Esophagus (tissue), 2 donors: ENCODE results near the gene CTCFL. TPM values are rescaled to one million over a fixed set of nuclear protein-coding genes. Genes with fewer than 3 reads are reported as not detected.

Source experiments
- H3K27ac ChIP-seq, 2 donors: one replicate each; pipeline ENCODE4 v1.5.1; 2013; ENCODE audit warnings: low read depth in 2 of 2, mild to moderate bottlenecking in 2 of 2, inconsistent platforms in 1 of 2, low read length in 1 of 2, moderate library complexity in 1 of 2
- H3K27me3 ChIP-seq, 2 donors: one replicate each; pipeline ENCODE4 v1.6.1; 2013; ENCODE audit warnings: low read length in 2 of 2, control low read depth in 1 of 2, mild to moderate bottlenecking in 1 of 2; ENCODE audit not compliant: insufficient read depth in 2 of 2, control insufficient read depth in 1 of 2
- H3K36me3 ChIP-seq, 2 donors: one replicate each; pipeline ENCODE4 v1.6.1; 2013; ENCODE audit warnings: low read length in 1 of 2; ENCODE audit not compliant: control insufficient read depth in 2 of 2, insufficient read depth in 2 of 2
- H3K4me1 ChIP-seq, 2 donors: one replicate each; pipeline ENCODE4 v1.6.1; 2013; ENCODE audit warnings: low read length in 1 of 2; ENCODE audit not compliant: control insufficient read depth in 2 of 2, insufficient read depth in 2 of 2
- H3K4me3 ChIP-seq, 2 donors: one replicate each; pipeline ENCODE4 v1.5.1; 2013; ENCODE audit warnings: low read length in 2 of 2, mild to moderate bottlenecking in 2 of 2, low read depth in 1 of 2, moderate library complexity in 1 of 2
- H3K9me3 ChIP-seq, 2 donors: one replicate each; pipeline ENCODE4 v1.6.1; 2013; ENCODE audit warnings: mild to moderate bottlenecking in 2 of 2, low read depth in 1 of 2, low read length in 1 of 2, moderate library complexity in 1 of 2; ENCODE audit not compliant: control insufficient read depth in 2 of 2, insufficient read depth in 1 of 2
- WGBS, 2 donors: extraction: QIAGEN DNeasy Blood & Tissue Kit; methylation state at CpG; one replicate each; pipeline ENCODE4 v1.1.7; 2013; 5-methylcytosine and 5-hydroxymethylcytosine counted together
- polyA plus RNA-seq, 2 donors: library from polyadenylated mRNA; stranded (reverse); fragments of 200-250 nt; gene quantifications; one replicate each; pipeline ENCODE4 v1.2.3, GENCODE V29; 2013
- donor health status: healthy with polysubstance abuse.
- donor health status: Bipolar disorder and iron deficiency.

CTCFL gene
- polyA plus RNA-seq, 2 donors, result not detected

GRCh38 chr20:57451431-57451794 is 73.5 kb downstream of the CTCFL start:
- Histone ChIP-seq H3K4me3 (no peak overlapping the region), H3K36me3 (no peaks in the 10 kb centered on the region), H3K27me3 (no peaks in the 10 kb centered on the region), H3K4me1 (no peaks in the 10 kb centered on the region), H3K27ac (no peak overlapping the region), H3K9me3 (no peaks in the 10 kb centered on the region)
- WGBS, 2 donors, result 82 to 85% methylated on average over 7 of the region's 7 CpGs

- Histone ChIP-seq H3K36me3 (no peaks in the 10 kb centered on the region), H3K4me3 (no peak overlapping the region), H3K4me1 (no peaks in the 10 kb centered on the region), H3K27me3 (no peaks in the 10 kb centered on the region), H3K27ac (no peak overlapping the region), H3K9me3 (no peaks in the 10 kb centered on the region)
- WGBS, 2 donors, result 63 to 67% methylated on average over 13 of the region's 13 CpGs
Measured at GRCh38 chr20:57450931-57451330, 74.0 kb downstream of the CTCFL start.

GRCh38 chr20:57450419-57450818 is 74.5 kb downstream of the CTCFL start:
- Histone ChIP-seq H3K27me3 (no peaks in the 10 kb centered on the region), H3K4me3 (no peak overlapping the region), H3K27ac (no peak overlapping the region), H3K36me3 (no peaks in the 10 kb centered on the region), H3K9me3 (no peaks in the 10 kb centered on the region), H3K4me1 (no peaks in the 10 kb centered on the region)
- 36 to 44% methylated on average over 12 of the region's 12 CpGs for WGBS, 2 donors

- 76 to 78% methylated on average over 14 of the region's 14 CpGs for WGBS, 2 donors
Measured at GRCh38 chr20:57449398-57450354, 75.3 kb downstream of the CTCFL start.

GRCh38 chr20:57448764-57449354 is 76.1 kb downstream of the CTCFL start:
- WGBS, 2 donors, result 87 to 94% methylated on average over 9 of the region's 9 CpGs
- H3K27ac ChIP-seq, result no peak overlapping the region

More at GRCh38 chr20:57449398-57450354, 75.3 kb downstream of the CTCFL start:
- Histone ChIP-seq H3K36me3 (no peaks in the 10 kb centered on the region), H3K27me3 (no peaks in the 10 kb centered on the region), H3K27ac (no peak overlapping the region), H3K4me3 (no peak overlapping the region), H3K4me1 (no peaks in the 10 kb centered on the region), H3K9me3 (no peaks in the 10 kb centered on the region)

More at GRCh38 chr20:57448764-57449354, 76.1 kb downstream of the CTCFL start:
- Histone ChIP-seq H3K36me3 (no peaks in the 10 kb centered on the region), H3K4me1 (no peaks in the 10 kb centered on the region), H3K27me3 (no peaks in the 10 kb centered on the region), H3K4me3 (no peak overlapping the region), H3K9me3 (no peaks in the 10 kb centered on the region)

Other genes with a start within 250 kb of the CTCFL start
- not detected for gene SPO11, start 195.3 kb downstream of the CTCFL start, polyA plus RNA-seq
- 10 to 100 TPM in 1 of 2 donors, 1 to 10 TPM in 1; 8.6 to 25.0 TPM for gene RAE1, start 173.9 kb downstream of the CTCFL start, polyA plus RNA-seq
- gene RBM38, start 133.7 kb downstream of the CTCFL start, polyA plus RNA-seq, result 10 to 100 TPM; 10.9 to 13.8 TPM
- under 1 TPM; 0.12 to 0.25 TPM for gene PCK1, start 36.0 kb upstream of the CTCFL start, polyA plus RNA-seq
- under 1 TPM; 0.25 to 0.51 TPM for gene ZBP1, start 95.3 kb upstream of the CTCFL start, polyA plus RNA-seq
- gene PMEPA1, start 184.9 kb upstream of the CTCFL start, polyA plus RNA-seq, result 1 to 10 TPM; 2.8 to 2.9 TPM